ENCODE results near the gene CELA1.

CELA1 gene

GRCh38 chr12:51362747-51363342 lies 16.4 kb upstream of the CELA1 start:
- peaks cover 5% of the 10 kb centered on the region for H3K4me1 ChIP-seq (ENCODE audit: low read depth, poor library complexity, severe bottlenecking)
- H3K79me2 ChIP-seq (ENCODE audit: insufficient read depth, low read depth): no peaks in the 10 kb centered on the region
- H2AFZ ChIP-seq (ENCODE audit: low read depth): no peak overlapping the region
- no peak overlapping the region for H3K4me3 ChIP-seq (IDR thresholded peaks at IDR 0.05; ENCODE audit: insufficient read depth, low read depth, low read length)
- H4K20me1 ChIP-seq (ENCODE audit: insufficient read depth): no peaks in the 10 kb centered on the region
- no peak overlapping the region for H3K4me2 ChIP-seq
- TF ChIP-seq CTCF (conservative IDR thresholded peaks at IDR 0.05; ENCODE audit: low read depth, low read length): no peak
- no peak overlapping the region for H3K9ac ChIP-seq
- H3K27me3 ChIP-seq (ENCODE audit: insufficient read depth, low read depth): no peaks in the 10 kb centered on the region
- no peak overlapping the region for H3K27ac ChIP-seq
- H3K36me3 ChIP-seq (ENCODE audit: insufficient read depth): no peaks in the 10 kb centered on the region

DNA sequence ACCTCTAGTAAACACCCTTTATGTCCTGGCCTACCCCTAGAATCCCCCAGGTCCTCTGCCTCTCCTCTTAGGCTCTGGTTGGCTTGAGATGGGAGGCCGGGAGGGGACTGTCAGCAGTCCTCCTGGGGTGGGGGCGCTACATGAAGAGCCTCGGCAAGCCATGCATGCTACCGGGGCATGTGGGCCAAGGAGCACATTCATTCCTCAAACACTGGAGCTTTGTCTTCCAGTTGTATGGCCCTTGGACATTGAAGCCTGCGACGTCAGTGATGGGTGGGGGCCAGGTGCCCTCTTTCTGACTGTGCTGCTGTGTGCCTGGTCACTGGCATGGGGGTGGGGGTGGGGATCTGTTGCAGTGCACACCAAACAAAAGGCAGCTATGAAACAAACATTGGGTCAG lies 15.8 kb upstream of the CELA1 start:
- H3K27me3 ChIP-seq (ENCODE audit: insufficient read depth, low read depth): no peaks in the 10 kb centered on the region
- no peak overlapping the region for H3K9ac ChIP-seq
- no peaks in the 10 kb centered on the region for H3K79me2 ChIP-seq (ENCODE audit: insufficient read depth, low read depth)
- H3K4me1 ChIP-seq (ENCODE audit: low read depth, poor library complexity, severe bottlenecking): peaks cover 4% of the 10 kb centered on the region
- no peak overlapping the region for H3K4me3 ChIP-seq (IDR thresholded peaks at IDR 0.05; ENCODE audit: insufficient read depth, low read depth, low read length)
- H2AFZ ChIP-seq (ENCODE audit: low read depth): no peak overlapping the region
- H3K36me3 ChIP-seq (ENCODE audit: insufficient read depth): no peaks in the 10 kb centered on the region
- no peaks in the 10 kb centered on the region for H4K20me1 ChIP-seq (ENCODE audit: insufficient read depth)
- H3K27ac ChIP-seq: no peak overlapping the region
- no peak overlapping the region for H3K4me2 ChIP-seq
- no peak for TF ChIP-seq CTCF (conservative IDR thresholded peaks at IDR 0.05; ENCODE audit: low read depth, low read length)

DNA sequence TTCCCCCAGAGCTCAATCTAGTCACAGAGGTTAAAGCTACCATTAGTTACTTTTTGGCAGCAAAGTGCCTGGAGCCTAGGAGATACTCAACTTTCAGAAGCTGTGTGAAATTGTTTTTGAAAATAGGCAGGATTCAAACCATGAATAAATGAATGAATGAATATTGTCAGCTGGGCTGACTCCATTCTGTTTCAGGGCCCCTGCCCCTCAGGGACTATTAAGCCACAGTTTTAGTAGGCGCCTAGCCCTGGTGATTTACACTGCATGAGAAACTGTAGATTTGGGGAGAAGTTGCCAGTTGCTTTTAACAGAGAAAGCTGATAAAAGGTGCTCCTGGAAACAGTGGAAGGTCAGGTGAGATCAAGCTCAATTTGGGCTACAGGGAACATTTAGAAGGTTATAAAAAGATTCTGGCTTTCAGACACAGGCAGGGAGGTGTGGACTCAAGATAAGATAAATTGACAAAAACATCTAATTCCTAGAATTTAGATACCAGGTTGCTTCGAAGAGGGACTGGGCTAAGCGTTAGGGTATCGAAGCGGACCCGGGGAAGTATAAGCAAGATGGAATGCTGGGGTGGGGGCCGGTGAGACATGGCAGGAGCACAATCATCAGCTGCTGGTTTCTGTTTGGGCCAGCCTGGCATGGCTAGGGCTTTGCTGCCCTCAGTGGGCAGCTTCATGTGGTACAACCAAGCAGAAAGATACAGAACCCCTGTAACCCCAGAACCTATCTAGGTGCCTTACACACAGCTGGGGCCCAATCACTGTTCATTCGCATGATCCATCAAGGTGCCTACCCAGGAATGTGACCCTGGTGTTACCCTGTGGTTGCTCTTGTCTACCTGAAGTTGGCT lies 14.9 kb upstream of the CELA1 start:
- Histone ChIP-seq H3K4me1 (ENCODE audit: low read depth, poor library complexity, severe bottlenecking) (peaks cover 6% of the 10 kb centered on the region), H3K4me3 (IDR thresholded peaks at IDR 0.05; ENCODE audit: insufficient read depth, low read depth, low read length) (no peak overlapping the region), H3K27me3 (ENCODE audit: insufficient read depth, low read depth) (no peaks in the 10 kb centered on the region), H3K27ac (no peak overlapping the region), H4K20me1 (ENCODE audit: insufficient read depth) (no peaks in the 10 kb centered on the region), H3K79me2 (ENCODE audit: insufficient read depth, low read depth) (no peaks in the 10 kb centered on the region), H3K4me2 (no peak overlapping the region), H2AFZ (ENCODE audit: low read depth) (no peak overlapping the region), H3K9ac (no peak overlapping the region), H3K36me3 (ENCODE audit: insufficient read depth) (no peaks in the 10 kb centered on the region)
- no peak for TF ChIP-seq CTCF (conservative IDR thresholded peaks at IDR 0.05; ENCODE audit: low read depth, low read length)

DNA sequence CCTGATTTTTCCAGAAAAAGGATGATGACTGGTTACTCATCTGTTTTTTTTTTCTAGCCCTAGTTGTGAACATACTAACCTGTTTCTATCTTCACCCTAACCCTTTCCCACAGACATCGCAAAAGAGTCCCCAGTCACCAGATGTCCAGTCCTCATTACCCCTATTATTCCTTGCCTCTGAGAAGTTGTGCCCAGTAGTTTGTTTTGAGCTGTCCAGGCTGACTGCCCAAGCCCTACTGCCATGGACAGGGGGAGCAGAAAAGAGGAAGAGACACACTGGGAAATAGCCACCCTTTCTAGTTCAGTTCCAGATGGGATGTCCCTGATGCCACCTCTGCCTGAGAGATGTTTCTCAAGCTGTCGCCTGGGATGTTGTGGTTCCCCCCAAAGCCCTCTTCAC lies 13.8 kb upstream of the CELA1 start:
- Histone ChIP-seq H3K4me2 (no peak overlapping the region), H3K4me1 (ENCODE audit: low read depth, poor library complexity, severe bottlenecking) (peaks cover 6% of the 10 kb centered on the region), H2AFZ (ENCODE audit: low read depth) (no peak overlapping the region), H4K20me1 (ENCODE audit: insufficient read depth) (no peaks in the 10 kb centered on the region), H3K79me2 (ENCODE audit: insufficient read depth, low read depth) (no peaks in the 10 kb centered on the region), H3K27me3 (ENCODE audit: insufficient read depth, low read depth) (no peaks in the 10 kb centered on the region), H3K36me3 (ENCODE audit: insufficient read depth) (no peaks in the 10 kb centered on the region), H3K9ac (no peak overlapping the region), H3K4me3 (IDR thresholded peaks at IDR 0.05; ENCODE audit: insufficient read depth, low read depth, low read length) (no peak overlapping the region), H3K27ac (no peak overlapping the region)
- TF ChIP-seq CTCF (conservative IDR thresholded peaks at IDR 0.05; ENCODE audit: low read depth, low read length): no peak

Data from KMS-11 (cell line).